Astrocyte of the cerebellum (primary cell): ENCODE measurements around the gene LITAF.
"Not testable (repeated sequence)": the region's sequence is repeated elsewhere in the genome, so short reads cannot be mapped to it uniquely, and the experiment has no call there.

Experiments used
- DNase-seq: peaks from one replicate; pipeline ENCODE4 v3.0.0-alpha.2; 2011; ENCODE audit warnings: low read depth
- H3K4me3 ChIP-seq: 2 replicates; pipeline ENCODE4 v1.5.1; 2011; ENCODE audit warnings: mild to moderate bottlenecking, low read depth, low read length, moderate library complexity
- in situ Hi-C: cut with HindIII; loops from 2 replicates; pipeline ENCODE4 v1.10.0; 2017; ENCODE audit warnings: low sequenced_read_pairs
- TF ChIP-seq, protein P1 (sequence below): IDR thresholded peaks from 2 replicates; pipeline ENCODE4 v1.5.1; 2012; ENCODE audit warnings: low read length, low read depth, moderate library complexity, mild to moderate bottlenecking; ENCODE audit errors: missing control alignments

Gene LITAF

DNA sequence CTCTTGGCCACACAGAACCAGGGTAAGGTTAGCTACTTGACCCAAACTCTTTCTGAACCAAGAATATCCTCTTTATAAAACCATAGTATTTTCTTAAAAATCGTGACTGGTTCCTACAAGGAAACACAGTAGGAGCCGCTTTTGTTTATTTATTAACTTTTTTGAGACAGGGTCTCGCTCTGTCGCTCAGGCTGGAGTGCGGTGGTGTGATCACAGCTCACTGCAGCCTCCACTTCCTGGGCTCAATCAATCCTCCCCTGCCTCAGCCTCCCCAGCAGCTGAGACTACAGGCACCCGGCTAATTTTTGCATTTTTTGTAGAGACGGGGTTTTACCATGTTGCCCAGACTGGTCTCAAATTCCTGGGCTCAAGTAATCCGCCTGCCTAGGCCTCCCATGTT is 14.7 kb upstream of the LITAF start:
- TF ChIP-seq, protein P1, sequence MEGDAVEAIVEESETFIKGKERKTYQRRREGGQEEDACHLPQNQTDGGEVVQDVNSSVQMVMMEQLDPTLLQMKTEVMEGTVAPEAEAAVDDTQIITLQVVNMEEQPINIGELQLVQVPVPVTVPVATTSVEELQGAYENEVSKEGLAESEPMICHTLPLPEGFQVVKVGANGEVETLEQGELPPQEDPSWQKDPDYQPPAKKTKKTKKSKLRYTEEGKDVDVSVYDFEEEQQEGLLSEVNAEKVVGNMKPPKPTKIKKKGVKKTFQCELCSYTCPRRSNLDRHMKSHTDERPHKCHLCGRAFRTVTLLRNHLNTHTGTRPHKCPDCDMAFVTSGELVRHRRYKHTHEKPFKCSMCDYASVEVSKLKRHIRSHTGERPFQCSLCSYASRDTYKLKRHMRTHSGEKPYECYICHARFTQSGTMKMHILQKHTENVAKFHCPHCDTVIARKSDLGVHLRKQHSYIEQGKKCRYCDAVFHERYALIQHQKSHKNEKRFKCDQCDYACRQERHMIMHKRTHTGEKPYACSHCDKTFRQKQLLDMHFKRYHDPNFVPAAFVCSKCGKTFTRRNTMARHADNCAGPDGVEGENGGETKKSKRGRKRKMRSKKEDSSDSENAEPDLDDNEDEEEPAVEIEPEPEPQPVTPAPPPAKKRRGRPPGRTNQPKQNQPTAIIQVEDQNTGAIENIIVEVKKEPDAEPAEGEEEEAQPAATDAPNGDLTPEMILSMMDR: no peak
- in situ Hi-C loops: no loop called here
- no peak overlapping the region for H3K4me3 ChIP-seq
- no peak for DNase-seq

DNA sequence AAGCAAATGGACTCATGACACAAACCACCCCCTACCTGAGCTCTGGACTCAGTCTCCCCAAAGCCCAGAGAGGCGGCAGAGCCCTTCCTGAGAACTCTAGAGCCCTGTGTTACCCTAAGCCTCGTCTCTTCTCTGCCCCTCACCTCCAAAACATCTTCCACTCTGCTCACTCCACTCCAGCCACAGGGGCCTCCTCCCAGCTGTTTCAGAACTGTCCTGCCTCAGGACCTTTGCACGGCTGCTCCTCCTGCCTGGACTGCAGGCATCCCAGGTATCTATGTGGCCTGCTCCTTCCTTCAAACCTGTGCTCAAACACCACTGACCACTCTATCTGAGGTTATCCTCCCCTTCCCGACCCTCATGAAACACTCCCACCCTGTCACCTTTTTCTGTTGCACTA is 12.9 kb upstream of the LITAF start:
- in situ Hi-C loops: no loop called here
- DNase-seq: no peak
- H3K4me3 ChIP-seq: no peak overlapping the region
- TF ChIP-seq, protein P1: no peak

DNA sequence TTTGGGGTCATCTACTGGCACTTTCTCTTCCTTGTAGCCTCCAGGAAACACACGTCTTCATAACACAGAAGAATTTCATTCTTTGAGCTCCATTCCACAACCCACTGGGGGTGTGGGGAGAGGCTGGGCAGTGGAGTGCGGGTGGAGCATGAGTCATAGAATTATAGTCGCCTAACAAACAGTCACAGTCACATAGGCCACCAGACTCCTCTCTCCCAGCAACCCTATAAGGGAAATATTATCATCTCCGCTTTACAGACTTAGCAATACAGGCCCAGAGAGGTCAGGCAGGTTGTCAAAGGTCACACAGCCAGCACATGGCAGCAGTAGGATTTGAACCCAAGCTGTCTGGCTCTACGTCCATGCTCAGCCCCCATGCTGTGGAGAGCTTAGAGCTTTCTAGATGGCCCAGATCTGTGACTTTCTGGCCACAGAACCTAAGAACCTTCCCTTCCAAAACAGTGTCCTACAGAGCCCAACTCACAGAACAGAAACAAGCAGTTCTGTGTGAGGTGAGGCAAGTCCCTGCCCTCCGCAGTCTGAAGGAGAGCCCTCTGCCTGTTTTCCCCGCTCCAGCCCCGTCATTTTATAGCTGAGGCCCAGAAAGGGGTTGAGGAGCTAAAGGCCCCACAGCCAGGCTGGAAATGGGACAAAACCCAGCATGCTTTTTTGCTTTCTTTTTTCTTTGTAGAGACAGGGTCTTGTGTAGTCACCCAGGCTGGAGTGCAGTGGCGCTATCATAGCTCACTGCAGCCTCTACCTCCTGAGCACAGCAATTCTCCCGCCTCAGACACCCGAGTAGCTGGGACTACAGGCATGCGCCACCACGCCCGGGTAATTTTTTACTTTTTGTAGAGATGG is 10.7 kb upstream of the LITAF start:
- in situ Hi-C loops: no loop called here
- TF ChIP-seq, protein P1: no peak
- DNase-seq: no peak
- no peak overlapping the region for H3K4me3 ChIP-seq

DNA sequence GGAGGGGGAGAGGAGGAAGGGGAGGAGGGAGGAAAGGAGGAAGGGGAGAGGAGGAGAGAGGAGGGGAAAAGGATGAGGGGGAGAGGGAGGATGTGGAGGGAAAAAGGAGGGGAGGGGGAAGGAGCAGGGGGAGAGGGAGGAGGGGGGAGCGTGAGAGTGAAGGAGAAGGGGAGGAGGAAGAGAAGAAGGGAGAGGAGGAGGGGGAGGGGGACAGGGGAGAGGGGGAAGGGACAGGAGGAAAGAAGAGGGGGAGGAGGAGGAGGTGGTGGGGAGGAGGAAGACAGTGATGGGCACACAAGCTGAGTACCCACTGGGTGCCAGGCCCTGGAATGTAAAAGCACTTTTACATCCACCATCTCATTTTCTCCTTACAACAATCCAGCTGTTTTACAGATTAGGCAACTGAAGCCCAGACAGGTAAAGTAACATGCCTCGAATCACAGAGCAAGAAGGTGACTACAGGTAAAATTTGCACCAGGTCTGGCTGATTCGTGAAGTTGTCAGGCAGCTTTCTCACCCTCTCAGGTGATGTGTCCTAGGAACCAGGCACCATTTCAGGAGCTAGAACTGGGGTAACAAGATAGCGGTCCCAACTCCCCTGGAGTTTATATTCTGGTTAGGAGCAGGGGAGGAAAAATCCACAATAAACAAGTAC is 10.0 kb upstream of the LITAF start:
- no peak for DNase-seq
- TF ChIP-seq, protein P1: no peak
- H3K4me3 ChIP-seq: no peak overlapping the region
- in situ Hi-C loops: no loop called here

DNA sequence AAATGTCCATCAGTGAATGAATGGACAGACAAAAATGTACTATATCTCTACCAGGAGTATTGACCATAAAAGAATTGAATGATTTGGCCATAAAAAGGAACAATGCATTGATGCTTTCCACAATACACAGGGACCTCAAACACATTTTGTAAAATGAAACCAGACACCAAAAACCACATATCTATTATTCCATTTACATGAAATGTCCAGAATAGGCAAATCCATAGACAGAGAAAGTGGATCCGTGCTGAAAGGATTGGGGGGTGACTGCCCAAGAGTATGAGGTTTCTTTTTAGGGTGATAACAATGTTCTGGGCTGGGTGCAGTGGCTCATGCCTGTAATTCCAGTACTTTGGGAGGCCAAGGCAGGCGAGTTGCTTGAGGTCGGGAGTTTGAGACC is 6.9 kb upstream of the LITAF start:
- no peak for DNase-seq
- in situ Hi-C loops: no loop called here
- TF ChIP-seq, protein P1: no peak
- no peak overlapping the region for H3K4me3 ChIP-seq

DNA sequence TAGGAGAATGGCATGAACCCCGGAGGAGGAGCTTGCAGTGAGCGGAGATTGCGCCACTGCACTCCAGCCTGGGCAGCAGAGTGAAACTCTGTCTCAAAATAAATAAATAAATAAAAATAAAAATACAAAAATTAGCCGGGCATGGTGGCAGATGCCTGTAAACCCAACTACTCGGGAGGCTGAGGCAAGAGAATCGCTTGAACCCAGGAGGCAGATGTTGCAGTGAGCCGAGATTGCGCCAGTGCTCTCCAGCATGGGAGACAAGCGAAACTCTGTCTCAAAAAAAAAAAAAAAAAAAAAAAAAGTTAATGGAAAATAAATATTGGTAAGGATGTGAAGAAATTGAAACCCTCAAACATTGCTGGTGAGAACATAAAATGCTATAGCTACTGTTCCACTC is 6.4 kb upstream of the LITAF start:
- DNase-seq, in situ Hi-C loops: not testable (repeated sequence)

DNA sequence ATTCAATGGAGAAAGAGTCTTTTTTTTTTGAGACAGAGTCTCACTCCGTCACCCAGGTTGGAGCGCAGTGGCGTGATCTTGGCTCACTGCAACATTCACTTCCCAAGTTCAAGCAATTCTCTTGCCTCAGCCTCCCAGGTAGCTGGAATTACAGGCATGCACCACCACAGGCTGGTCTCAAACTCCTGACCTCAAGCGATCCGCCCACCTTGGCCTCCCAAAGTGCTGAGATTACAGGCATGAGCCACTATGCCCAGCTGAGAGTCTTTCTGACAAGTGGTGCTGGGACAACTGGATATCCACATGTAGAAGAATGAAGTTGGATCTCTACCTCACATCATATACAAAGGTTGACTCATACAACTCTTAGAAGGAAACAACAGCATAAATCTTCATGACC is 4.9 kb upstream of the LITAF start:
- in situ Hi-C loops, DNase-seq, H3K4me3 ChIP-seq: not testable (repeated sequence)

More for the DNA sequence above, 6.4 kb upstream of the LITAF start:
- H3K4me3 ChIP-seq: not testable (repeated sequence)
